ENCODE results near the gene STX10. TPM values are rescaled to one million over a fixed set of nuclear protein-coding genes. Genes with fewer than 3 reads are reported as not detected.

The STX10 gene, protein sequence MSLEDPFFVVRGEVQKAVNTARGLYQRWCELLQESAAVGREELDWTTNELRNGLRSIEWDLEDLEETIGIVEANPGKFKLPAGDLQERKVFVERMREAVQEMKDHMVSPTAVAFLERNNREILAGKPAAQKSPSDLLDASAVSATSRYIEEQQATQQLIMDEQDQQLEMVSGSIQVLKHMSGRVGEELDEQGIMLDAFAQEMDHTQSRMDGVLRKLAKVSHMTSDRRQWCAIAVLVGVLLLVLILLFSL
- 67.8 and 91.7 TPM in 2 replicates for total RNA-seq (2014; rRNA removed; shearing (Covaris generic))
- 41.6 and 45.4 TPM in 2 replicates for total RNA-seq (2022)
- percentile 53 among the genes with signal in this experiment for Bru-seq, nascent RNA
- BruChase-seq, experiment 1, labeled RNA remaining after a 6-hour chase = percentile 65 among the genes with signal in this experiment
- percentile 61 among the genes with signal in this experiment for BruChase-seq, experiment 2, labeled RNA remaining after a 2-hour chase
- long read RNA-seq, transcript STX10-204 (8 exons, 1,136 nt) = major isoform, 45 of 94 reads
- long read RNA-seq, partial matches to known transcripts = 30 of 94 reads
- long read RNA-seq, other reads (novel, unspliced or antisense) = 12 of 94 reads

DNA sequence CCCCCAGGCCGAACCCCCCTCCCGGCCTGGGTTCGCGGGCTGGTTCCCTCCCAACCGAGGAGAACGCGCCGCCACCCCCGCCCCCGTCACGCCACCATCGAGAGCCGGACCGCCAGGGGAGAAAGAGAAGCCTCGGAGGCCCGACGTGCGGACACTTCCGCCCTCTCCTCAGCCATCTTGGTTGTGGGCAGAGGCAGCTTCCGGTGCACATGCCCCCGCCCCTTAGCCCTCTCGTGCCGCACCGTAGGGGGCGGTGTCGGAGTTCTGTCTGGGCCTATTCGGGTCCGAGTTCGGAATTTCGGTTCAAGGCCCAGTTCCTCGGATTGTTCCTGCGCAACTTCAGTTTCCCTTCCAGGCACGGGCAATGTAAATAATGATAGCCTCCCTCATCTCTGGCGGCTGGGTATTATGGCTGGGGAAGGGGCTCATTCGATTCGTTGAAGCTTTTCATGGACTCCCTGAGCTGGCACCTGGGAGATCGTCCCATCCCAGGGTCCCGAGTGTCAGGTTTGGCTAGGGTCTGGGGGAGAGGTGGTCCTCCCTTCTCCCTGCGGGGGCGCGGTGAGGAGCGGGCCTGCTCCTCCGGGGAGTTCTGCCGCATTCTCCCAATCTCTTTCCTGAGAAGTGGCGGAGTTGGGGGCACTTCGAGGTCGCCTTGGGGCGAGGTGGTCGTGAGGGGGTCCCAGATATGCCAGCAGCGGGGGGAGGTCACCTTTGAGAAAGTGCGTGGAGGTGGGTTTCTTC lies at the start of gene STX10, which contains the start of gene IER2:
TSS of gene STX10 (minus strand) at position 189 of the 744 bp plus-strand sequence. CDS start 202 bp downstream, outside the sequence.
TSS of gene IER2 (plus strand) at position 225 of the 744 bp plus-strand sequence. CDS start 2,776 bp downstream, outside the sequence.
- Histone ChIP-seq H4K20me1 (ENCODE audit: insufficient read depth, low read length) (0 out of 2 replicates have a peak, but pooled peaks cover 5% of the 10 kb centered on the region), H3K79me2 (ENCODE audit: insufficient read depth, low read depth, low read length) (peaks cover 40% of the 10 kb centered on the region), H3K36me3 (ENCODE audit: insufficient read depth, low read length) (peaks cover 23% of the 10 kb centered on the region), H2AFZ (ENCODE audit: low read length) (peak within 1 kb of the TSS; percentile 53), H3K4me2 (ENCODE audit: low read length) (peak within 1 kb of the TSS; percentile 92), H3K9me2 (ENCODE audit: insufficient read depth, low read length) (no peaks in the 10 kb centered on the region), H3K4me1 (ENCODE audit: insufficient read depth, low read length, poor library complexity, severe bottlenecking) (peaks cover 9% of the 10 kb centered on the region), H3K4me3 (ENCODE audit: low read depth, low read length, poor library complexity, severe bottlenecking) (peak within 1 kb of the TSS; percentile 97), H3K9me3 (ENCODE audit: low read length) (no peaks in the 10 kb centered on the region), H3K27ac (ENCODE audit: low read depth, low read length, poor library complexity, severe bottlenecking) (peak within 1 kb of the TSS; percentile 100)
- DNase-seq (ENCODE audit: low spot score) = peak; percentile 94
- intact Hi-C loops (cut with micrococcal nuclease; ENCODE audit: unreplicated experiment) = loop anchor here (1.0 kb wide), 1 partner anchor 32 kb away; the partner anchor contains the start of gene NACC1
- no peak for TF ChIP-seq EZH2phosphoT487 (IDR thresholded peaks at IDR 0.05; ENCODE audit: borderline replicate concordance, low read depth, low read length)
- TF ChIP-seq, protein P1, sequence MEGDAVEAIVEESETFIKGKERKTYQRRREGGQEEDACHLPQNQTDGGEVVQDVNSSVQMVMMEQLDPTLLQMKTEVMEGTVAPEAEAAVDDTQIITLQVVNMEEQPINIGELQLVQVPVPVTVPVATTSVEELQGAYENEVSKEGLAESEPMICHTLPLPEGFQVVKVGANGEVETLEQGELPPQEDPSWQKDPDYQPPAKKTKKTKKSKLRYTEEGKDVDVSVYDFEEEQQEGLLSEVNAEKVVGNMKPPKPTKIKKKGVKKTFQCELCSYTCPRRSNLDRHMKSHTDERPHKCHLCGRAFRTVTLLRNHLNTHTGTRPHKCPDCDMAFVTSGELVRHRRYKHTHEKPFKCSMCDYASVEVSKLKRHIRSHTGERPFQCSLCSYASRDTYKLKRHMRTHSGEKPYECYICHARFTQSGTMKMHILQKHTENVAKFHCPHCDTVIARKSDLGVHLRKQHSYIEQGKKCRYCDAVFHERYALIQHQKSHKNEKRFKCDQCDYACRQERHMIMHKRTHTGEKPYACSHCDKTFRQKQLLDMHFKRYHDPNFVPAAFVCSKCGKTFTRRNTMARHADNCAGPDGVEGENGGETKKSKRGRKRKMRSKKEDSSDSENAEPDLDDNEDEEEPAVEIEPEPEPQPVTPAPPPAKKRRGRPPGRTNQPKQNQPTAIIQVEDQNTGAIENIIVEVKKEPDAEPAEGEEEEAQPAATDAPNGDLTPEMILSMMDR (conservative IDR thresholded peaks at IDR 0.05; ENCODE audit: low read length) = peak; percentile 77
- ChIA-PET CTCF (ENCODE audit: unreplicated experiment) (no interaction called here), POLR2A (interaction anchor here (0.5 to 1.1 kb wide), 5 partner anchors 14 to 674 kb away, joined by 3 to 4 read pairs (median 3); no protein-coding TSS in a partner anchor)
- no TSS peak for BruUV-seq (replicated peaks)

DNA sequence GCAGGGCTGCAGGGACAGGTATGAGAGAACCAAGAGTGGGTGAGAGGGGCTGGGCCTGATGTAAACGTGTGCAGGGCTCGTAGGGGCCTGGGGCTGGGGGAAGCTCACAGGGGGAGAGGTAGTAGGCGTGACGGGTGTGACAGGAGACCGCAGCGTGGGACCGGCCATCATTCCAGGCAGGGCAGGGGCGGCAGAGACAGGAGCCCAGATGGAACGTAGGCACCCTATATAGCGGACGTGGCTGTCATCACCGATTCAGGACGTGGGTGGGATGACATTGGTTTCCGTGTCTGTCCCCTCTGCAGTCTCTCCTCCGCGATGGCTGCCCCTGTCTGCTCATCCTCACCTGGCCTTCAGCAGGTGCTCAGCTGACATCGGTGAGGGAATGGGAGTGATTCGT lies 48.5 kb upstream of the STX10 start:
- DNase-seq (ENCODE audit: low spot score) = no peak
- H3K4me1 ChIP-seq (ENCODE audit: insufficient read depth, low read length, poor library complexity, severe bottlenecking) = peaks cover 13% of the 10 kb centered on the region
- no peak overlapping the region for H3K4me2 ChIP-seq (ENCODE audit: low read length)
- no peak overlapping the region for H2AFZ ChIP-seq (ENCODE audit: low read length)
- intact Hi-C loops (cut with micrococcal nuclease; ENCODE audit: unreplicated experiment) = loop anchor here (5.0 kb wide), 1 partner anchor 49 kb away; no protein-coding TSS in a partner anchor
- H3K4me3 ChIP-seq (ENCODE audit: low read depth, low read length, poor library complexity, severe bottlenecking) = no peak overlapping the region
- CTCF ChIA-PET (ENCODE audit: unreplicated experiment) = interaction anchor here (0.6 kb wide), 1 partner anchor 34 kb away, joined by 4 read pairs; no protein-coding TSS in a partner anchor
- no peaks in the 10 kb centered on the region for H3K9me3 ChIP-seq (ENCODE audit: low read length)
- H3K36me3 ChIP-seq (ENCODE audit: insufficient read depth, low read length) = no peaks in the 10 kb centered on the region
- TF ChIP-seq EZH2phosphoT487 (IDR thresholded peaks at IDR 0.05; ENCODE audit: borderline replicate concordance, low read depth, low read length) = no peak
- TF ChIP-seq, protein P1 (conservative IDR thresholded peaks at IDR 0.05; ENCODE audit: low read length) = no peak
- no peak overlapping the region for H3K27ac ChIP-seq (ENCODE audit: low read depth, low read length, poor library complexity, severe bottlenecking)
- POLR2A ChIA-PET = interaction anchor here (0.5 to 0.7 kb wide), 2 partner anchors 30 to 65 kb away, joined by 3 to 6 read pairs; no protein-coding TSS in a partner anchor
- no peaks in the 10 kb centered on the region for H3K79me2 ChIP-seq (ENCODE audit: insufficient read depth, low read depth, low read length)
- BruUV-seq (replicated peaks) = no TSS peak
- H4K20me1 ChIP-seq (ENCODE audit: insufficient read depth, low read length) = no peaks in the 10 kb centered on the region
- H3K9me2 ChIP-seq (ENCODE audit: insufficient read depth, low read length) = no peaks in the 10 kb centered on the region

All from OCI-LY7 (cell line).